HuH-7 (cell line): ENCODE results near the gene MBOAT1.
"Not testable (repeated sequence)": the region's sequence is repeated elsewhere in the genome, so short reads cannot be mapped to it uniquely, and the experiment has no call there.

Experiments used
- DNase-seq: peaks from one replicate; pipeline ENCODE4 v3.0.0; 2011; ENCODE audit warnings: low spot score

Gene MBOAT1

GRCh38 chr6:20212392-20213111, at the start of gene MBOAT1:
MBOAT1 (minus strand) TSS chr6:20212469; CDS start chr6:20212234, 235 bp downstream.
- peak; percentile 64 for DNase-seq

- DNase-seq = no peak
Measured at GRCh38 chr6:20261685-20262084, 49.4 kb upstream of the MBOAT1 start.

- DNase-seq = no peak
Measured at GRCh38 chr6:20260360-20260759, 48.1 kb upstream of the MBOAT1 start.

- DNase-seq = no peak
Measured at GRCh38 chr6:20259316-20260049, 47.2 kb upstream of the MBOAT1 start.

- DNase-seq = no peak
Measured at GRCh38 chr6:20255428-20255827, 43.2 kb upstream of the MBOAT1 start.

GRCh38 chr6:20254295-20254694, 42.0 kb upstream of the MBOAT1 start:
- DNase-seq = no peak

GRCh38 chr6:20253021-20253420, 40.8 kb upstream of the MBOAT1 start:
- no peak for DNase-seq

GRCh38 chr6:20252311-20252710, 40.0 kb upstream of the MBOAT1 start:
- no peak for DNase-seq

GRCh38 chr6:20251525-20251924, 39.3 kb upstream of the MBOAT1 start:
- DNase-seq = no peak

GRCh38 chr6:20246125-20246524, 33.9 kb upstream of the MBOAT1 start:
- no peak for DNase-seq

- not testable (repeated sequence) for DNase-seq
Measured at GRCh38 chr6:20244807-20245681, 32.8 kb upstream of the MBOAT1 start.

GRCh38 chr6:20243288-20243687, 31.0 kb upstream of the MBOAT1 start:
- no peak for DNase-seq

GRCh38 chr6:20242397-20242796, 30.1 kb upstream of the MBOAT1 start:
- DNase-seq = no peak

- no peak for DNase-seq
Measured at GRCh38 chr6:20241102-20241501, 28.8 kb upstream of the MBOAT1 start.

- DNase-seq = no peak
Measured at GRCh38 chr6:20238688-20239587, 26.7 kb upstream of the MBOAT1 start.

- DNase-seq = no peak
Measured at GRCh38 chr6:20237677-20238460, 25.6 kb upstream of the MBOAT1 start.

- DNase-seq = no peak
Measured at GRCh38 chr6:20236909-20237600, 24.8 kb upstream of the MBOAT1 start.

GRCh38 chr6:20236344-20236743, 24.1 kb upstream of the MBOAT1 start:
- DNase-seq = no peak

- no peak for DNase-seq
Measured at GRCh38 chr6:20235041-20235440, 22.8 kb upstream of the MBOAT1 start.

GRCh38 chr6:20234136-20234535, 21.9 kb upstream of the MBOAT1 start:
- no peak for DNase-seq
